ENCODE results near the gene NRP1. TPM values are rescaled to one million over a fixed set of nuclear protein-coding genes. Genes with fewer than 3 reads are reported as not detected.

The NRP1 gene
- total RNA-seq, 1 donor from 2014 or later, result 138 TPM

DNA sequence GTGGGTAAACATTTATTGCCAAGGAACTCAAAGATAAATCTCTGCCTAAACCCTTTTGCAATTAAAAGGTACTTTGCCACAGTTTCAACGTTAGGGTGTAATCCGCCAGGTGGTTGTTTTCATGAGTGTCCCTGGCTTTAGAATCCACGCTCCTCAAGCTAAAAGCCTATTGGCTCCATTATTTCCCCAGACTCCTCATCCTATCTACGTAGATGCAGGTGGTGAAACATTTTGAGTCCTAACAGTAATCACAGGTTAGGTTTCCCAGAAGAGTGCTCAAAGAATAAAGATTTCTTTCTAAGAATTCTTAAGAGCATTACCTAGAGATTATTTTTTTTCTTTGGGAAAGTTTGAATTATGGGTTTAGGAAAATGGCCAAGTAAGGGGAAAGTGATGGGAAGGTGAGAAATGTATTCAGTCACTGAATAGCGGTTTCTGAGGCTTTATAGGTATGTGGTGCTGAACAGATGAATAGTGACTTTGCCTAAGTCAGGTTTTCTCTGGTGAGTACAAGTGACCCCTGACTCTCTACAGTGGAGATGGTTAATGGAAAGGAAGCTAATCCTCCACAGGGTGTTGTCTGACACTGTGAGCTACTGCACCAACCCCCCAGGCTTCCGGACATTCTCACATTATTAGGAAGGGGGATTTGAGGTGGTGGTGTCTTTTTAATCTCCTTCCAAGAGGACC lies 60.2 kb downstream of the NRP1 start:
- intact Hi-C loops (cut with DNase I), result loop anchor here (5.0 kb wide), 1 partner anchor 58 kb away; the partner anchor contains the start of gene NRP1
- no peak for DNase-seq (ENCODE audit: low spot score)

DNA sequence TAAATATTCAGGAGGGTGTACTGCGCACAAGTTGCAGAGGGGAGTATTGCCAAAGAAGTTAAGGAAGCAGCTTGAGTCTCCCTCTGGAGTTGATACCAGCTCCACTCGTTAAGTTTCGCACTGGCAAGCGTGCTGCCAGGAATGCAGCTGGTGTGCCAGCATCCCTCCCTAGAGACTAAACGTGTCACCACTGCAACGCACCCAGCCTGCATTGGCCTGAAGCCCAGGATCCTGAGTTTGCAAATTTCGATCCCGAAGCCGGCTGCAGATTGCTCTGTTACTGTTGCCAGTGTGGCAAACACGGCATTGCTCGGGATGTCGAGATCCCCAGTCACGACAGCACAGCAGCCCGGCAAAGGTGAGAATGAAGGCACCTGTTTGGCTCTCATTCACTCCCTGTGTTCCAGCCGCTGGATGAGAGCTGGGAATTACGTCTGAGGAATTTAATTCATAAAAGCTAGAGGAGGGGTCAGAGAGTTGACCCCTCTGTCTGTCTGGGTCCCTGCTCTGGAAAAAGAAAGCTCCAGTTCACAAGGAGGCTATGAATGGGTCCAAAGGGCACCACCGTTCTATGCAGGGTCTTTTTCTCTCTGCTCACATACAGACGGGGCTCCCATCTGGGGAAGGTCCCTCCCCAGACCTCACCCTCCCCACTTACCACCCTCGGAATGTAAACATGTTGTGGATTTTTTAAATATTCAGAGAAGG lies 61.0 kb downstream of the NRP1 start:
- intact Hi-C loops (cut with DNase I), result loop anchor here (5.0 kb wide), 1 partner anchor 59 kb away; the partner anchor contains the start of gene NRP1
- peak; percentile 91 for DNase-seq (ENCODE audit: low spot score)

DNA sequence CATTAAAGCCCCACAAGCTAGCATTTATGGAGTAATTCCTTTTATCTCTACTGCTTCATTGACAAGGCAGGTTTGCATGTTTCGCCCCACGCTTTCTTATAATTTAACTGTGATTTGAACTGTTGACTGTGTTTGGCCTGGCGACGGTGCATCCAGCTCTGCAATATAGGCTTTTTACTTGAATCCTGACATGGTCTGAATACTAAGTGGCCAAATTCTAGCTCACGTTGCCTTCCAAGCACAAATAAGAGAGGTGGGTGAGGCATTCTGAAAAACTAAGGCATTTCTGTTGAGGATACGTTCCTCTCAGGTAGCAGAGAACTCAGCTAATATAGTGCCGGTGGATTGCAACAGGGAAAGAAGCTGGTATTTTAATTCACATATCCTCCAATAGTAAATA lies 61.8 kb downstream of the NRP1 start:
- no peak for DNase-seq (ENCODE audit: low spot score)
- intact Hi-C loops (cut with DNase I), result loop anchor here (5.0 kb wide), 1 partner anchor 60 kb away; the partner anchor contains the start of gene NRP1

DNA sequence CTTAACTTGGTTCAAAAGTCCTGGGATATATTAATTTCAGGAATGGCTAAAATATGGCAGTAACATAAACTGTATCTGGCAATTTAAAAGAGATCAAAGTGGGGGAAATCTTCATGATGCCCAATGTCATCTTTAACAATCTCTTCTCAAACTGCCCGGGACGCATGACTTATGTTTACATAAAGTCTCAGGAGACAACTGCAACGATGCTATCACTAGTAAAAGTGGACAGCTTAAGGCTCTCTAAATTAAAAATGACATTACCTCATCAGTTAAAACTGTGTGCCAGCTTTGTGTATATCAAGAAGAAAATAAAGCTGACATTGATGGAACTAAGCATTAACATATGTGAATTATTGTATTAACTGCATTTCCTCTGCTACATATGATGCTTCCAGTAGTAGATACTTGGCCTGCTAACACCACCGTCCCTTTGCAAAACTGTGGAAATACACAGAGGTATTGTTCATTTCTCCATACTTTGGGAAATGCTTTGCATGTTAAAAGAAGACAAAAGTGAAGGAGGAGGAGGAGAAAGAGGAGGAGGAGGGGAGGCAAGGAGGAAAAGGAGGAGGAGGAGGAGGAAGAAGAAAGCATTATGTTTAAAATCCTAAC lies 62.4 kb downstream of the NRP1 start:
- intact Hi-C loops (cut with DNase I), result loop anchor here (5.0 kb wide), 1 partner anchor 60 kb away; the partner anchor contains the start of gene NRP1
- DNase-seq (ENCODE audit: low spot score), result no peak

DNA sequence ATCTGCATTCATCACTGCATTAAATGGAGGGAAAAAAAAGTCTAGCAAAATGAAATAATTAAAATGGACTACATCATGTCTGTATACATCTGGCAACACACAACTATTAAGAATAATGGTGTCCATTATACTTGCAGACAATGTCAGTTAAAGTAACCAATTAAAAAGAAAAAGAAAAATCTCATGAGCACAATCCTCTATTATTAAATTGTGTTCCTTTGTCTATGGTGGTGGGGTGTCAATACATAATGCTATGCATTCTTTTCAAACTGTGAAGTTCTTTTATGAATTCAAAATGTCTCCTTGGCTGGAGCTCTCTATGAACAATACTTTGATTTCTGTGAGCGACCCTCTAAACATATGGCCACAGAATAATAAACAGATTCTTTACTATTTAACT lies 63.5 kb downstream of the NRP1 start:
- DNase-seq (ENCODE audit: low spot score), result no peak
- intact Hi-C loops (cut with DNase I), result loop anchor here (5.0 kb wide), 1 partner anchor 61 kb away; the partner anchor contains the start of gene NRP1

DNA sequence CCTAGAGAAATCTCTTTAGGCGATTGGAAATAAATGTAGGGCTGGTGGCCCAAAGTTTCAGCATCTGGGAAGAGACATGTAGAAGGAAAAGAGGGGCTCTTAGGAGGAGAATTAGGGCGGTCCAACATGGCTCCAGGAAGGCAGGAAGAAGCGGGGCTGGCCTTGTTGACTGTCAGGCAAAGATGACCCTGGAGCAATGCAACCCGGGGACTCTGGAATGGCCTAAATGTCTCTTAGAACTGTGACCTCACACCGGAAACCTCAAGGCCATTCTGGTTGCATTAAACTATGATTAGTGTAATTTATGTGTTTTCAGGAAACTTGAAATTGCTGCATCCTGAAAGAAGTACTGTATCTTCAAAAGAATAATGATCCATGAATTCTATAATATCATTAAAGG lies 66.8 kb downstream of the NRP1 start:
- no peak for DNase-seq (ENCODE audit: low spot score)
- intact Hi-C loops (cut with DNase I), result loop anchor here (5.0 kb wide), 1 partner anchor 70 kb away; no protein-coding TSS in a partner anchor

DNA sequence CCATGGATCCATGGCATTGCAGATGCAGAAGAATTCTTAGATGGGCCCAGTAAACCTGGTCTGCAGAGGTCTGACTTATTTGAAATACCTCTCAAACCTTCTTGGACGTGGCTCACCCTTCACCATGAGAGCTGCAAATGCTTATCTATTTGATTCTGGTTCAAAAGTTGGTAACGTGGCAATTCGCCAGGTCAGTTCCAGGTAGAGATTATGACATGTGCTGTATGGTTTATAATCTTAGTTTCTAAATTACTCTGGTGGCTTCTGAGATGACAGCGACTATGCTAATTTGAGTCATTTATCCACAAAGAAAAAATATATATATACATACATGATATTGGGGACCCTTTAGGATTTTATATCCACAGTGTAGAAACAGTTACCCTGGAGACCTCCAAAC lies 68.8 kb downstream of the NRP1 start:
- no peak for DNase-seq (ENCODE audit: low spot score)
- intact Hi-C loops (cut with DNase I), result loop anchor here (5.0 kb wide), 1 partner anchor 68 kb away; no protein-coding TSS in a partner anchor

DNA sequence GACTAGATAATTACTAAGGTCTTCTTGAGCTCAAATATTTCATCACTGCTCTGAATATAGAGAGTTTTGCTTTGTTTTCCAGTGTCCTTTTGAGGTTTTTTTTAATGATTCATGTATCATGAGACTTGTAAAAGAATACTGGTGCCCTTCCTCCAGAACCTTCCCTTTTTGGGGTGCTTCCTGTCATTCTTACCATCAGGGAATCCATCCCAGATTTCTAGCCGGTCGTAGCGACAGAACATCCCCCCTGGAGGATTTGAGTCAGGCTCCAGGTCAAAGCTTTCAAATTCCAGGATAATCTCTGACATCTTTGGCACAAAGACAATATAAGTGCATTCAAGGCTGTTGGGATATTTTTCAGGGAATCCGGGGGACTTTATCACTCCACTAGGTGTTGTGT lies 71.0 kb downstream of the NRP1 start:
- intact Hi-C loops (cut with DNase I), result no loop called here
- no peak for DNase-seq (ENCODE audit: low spot score)

DNA sequence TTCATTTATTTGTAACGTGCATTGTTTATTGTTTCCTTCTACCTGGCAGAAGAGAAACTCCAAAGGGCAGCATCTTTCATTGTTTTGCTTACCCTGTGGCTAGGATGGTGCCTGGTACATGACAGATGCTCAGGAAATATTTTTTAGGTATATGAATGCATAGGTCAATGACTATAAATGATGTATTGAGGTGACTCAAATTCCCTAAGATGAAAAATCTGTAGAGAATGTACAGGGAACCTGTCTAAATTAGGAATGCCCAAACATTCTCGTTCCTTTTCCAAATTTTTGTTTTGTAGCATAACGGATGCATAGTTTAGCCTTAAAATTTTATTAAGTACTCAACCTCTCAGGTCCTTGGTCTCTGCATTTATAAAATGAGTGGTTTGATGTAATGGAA lies 71.6 kb downstream of the NRP1 start:
- intact Hi-C loops (cut with DNase I), result no loop called here

DNA sequence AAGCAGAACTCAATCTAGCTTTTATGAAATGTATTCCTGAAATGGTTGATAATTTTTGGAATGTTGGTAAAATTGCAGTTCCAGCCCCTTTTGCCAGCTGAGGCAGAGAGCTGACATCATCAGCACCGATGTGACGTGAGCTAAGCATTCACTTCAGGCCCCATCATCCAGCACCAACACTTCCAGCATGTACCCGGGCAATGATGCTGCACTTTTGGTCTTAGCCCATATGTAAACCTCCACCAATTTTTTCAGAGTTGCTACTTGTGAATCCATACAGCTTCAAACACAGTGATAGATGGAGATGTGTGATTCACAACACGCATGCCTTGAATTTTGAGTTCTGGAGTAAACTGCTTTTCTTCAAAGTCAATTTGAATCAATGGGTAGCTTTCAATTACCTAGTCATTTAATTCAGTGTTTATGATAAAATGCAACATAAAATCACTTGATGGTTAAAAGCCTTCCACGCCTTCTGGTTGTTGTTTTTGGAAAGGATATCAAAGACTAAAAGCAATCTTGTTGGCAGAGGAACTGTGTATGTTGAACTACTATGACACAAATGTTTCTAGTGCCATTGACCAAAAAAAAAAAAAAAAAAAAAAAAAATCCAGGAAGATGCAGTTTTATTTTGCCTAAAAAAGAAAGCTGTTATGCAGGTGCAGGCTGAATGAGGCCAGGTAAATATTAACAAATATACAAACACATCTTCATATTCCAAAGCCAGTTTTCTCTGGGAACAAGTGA lies 73.9 kb downstream of the NRP1 start:
- intact Hi-C loops (cut with DNase I), result no loop called here

More for the DNA sequence above, 71.6 kb downstream of the NRP1 start:
- DNase-seq (ENCODE audit: low spot score), result no peak

DNA sequence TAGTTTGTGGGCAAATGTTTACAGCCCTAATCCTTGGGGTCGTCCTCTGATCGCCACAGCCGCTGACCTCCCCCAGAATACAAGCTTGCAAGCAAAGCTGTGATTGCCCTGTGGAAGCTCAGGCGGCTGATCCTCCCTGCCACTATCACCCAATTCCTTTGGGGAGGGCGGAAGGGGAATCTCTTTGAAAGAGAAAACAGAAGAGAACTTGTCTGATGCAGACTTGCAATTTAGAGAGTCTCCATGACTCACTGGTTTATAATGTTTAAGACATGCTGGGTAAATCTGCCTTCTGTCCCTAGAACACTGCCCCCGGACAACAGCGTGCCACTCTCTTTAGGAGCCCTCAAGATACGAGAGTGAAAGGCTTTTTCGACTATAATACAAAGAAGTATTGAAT lies 75.5 kb downstream of the NRP1 start:
- intact Hi-C loops (cut with DNase I), result no loop called here
- DNase-seq (ENCODE audit: low spot score), result no peak

More for the DNA sequence above, 73.9 kb downstream of the NRP1 start:
- no peak for DNase-seq (ENCODE audit: low spot score)

DNA sequence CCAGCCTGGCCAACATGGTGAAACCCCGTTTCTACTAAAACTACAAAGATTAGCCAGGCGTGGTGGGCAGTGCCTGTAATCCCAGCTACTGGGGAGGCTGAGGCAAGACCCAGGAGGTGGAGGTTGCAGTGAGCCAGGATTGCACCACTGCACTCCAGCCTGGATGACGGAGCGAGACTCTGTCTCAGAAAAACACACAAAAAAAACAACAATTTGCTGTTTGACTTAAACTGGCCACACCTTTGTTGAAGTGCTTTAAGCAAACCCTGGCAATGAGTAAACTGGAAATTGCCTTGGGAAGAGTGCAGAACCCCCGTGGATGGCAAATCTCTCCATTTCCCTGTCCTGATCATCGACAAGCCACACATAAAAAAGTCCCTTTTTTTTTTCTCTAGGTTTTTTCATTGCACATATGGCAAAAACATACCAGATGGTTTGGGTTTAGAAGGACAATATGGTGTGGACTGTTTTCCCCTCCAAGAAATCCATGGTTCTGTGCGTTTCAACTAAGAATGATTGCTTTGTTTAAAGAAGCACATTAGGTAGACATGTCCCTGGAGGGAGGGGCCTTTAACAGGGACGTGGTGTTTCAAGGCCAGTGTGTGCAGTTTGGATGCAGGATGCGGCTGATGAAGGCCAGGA lies 76.9 kb downstream of the NRP1 start:
- intact Hi-C loops (cut with DNase I), result no loop called here

DNA sequence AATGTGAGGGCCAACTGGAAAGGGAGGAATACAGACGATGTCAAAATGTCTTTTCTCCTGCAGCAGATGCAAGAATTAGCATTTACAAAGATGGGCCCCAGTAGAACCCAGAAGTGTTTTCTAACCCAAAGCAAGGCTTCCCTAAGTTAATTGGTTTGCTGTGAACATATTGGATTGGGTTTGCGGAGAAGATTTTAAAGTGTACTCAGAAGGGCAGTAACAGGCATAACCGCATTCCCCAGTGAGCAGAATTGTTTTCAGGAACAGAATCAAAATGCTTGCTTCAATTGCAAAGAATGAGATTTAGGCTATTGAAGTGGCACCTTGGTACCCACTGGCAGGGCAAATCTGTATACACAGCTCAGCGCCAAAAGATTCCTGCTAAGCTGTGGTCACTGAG lies 78.0 kb downstream of the NRP1 start:
- no peak for DNase-seq (ENCODE audit: low spot score)
- intact Hi-C loops (cut with DNase I), result no loop called here

More for the DNA sequence above, 76.9 kb downstream of the NRP1 start:
- no peak for DNase-seq (ENCODE audit: low spot score)

DNA sequence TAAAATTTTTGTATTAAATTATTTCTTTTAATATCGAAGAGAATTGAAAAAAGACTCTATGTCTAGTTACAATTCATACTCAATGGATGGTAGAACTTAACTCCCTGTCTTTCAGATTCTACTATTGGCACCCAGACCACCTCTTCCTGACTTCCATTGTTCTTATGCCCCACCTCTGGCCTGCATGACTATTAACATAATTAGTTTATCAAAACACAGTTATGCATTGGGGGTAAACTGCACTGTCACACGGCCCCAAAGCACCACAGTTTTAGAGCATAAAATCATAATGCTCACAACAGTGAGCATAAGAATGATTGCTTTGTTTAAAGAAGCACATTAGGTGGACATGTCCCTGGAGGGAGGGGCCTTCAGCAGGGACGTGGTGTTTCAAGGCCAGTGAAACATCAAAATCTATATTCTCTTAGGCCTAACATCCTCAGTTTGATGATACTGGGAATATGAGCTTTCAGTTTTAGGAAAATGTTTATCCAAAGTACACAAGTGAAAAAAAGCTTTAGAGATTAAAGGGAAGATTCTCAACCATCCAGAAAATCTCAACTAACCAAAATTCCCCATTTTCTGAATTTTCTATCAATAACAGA lies 79.8 kb downstream of the NRP1 start:
- intact Hi-C loops (cut with DNase I), result no loop called here
- no peak for DNase-seq (ENCODE audit: low spot score)

DNA sequence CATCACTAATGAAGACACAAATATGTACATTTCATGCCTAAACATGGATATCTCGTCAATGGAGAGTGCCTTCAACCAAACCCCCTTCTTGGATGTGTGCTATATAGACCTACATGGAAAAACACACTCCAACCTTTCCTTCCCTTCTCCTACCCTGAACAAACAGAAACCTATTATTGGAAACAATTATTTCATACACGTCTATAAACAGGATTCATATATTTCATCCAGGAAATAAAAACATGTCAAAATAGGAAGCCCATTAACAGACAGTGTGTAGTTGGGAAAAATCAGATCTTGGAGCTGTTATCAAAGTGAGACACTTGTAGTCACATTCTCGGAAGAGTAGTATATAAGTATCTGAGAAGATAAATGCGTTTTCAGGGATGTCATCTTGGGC lies 81.1 kb downstream of the NRP1 start:
- intact Hi-C loops (cut with DNase I), result no loop called here
- DNase-seq (ENCODE audit: low spot score), result no peak

DNA sequence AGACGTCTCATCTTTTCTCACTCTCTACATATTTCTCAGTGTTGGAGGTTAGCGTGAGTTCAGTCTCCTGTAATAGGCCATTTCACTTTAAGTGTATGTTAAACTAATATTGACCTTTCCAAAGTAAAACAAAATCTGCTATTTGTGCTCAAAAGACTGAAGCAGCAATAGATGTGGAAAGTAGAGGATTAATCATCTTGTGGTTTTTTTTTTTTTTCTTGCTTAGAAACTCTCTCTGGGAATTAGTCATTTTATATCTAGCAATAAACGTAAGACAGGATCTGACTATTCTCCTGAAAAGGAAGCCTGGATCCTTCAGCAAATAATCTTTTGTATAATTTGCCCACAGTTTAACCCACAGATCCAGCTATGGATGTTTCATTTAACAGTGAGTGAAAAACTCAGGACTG lies 81.7 kb downstream of the NRP1 start:
- intact Hi-C loops (cut with DNase I), result no loop called here
- no peak for DNase-seq (ENCODE audit: low spot score)

DNA sequence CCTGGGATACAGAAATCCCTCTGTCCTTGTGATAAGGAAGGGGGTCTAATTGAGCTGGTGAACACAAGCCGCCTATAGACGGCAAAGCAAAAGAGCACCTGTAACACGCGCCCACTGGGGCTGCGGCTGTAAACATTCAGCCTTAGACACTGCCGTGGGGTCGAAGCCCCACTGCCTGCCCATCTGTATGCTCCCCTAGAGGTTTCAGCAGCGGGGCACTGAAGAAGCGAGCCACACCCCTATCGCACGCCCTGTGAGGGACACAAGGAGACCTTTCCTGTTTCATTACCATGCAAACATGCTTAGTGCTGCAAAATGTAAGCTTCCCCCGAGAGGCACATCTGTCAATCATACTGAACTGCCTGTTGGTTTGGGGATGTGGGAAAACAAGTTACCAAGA lies 82.1 kb downstream of the NRP1 start:
- intact Hi-C loops (cut with DNase I), result no loop called here
- DNase-seq (ENCODE audit: low spot score), result no peak

DNA sequence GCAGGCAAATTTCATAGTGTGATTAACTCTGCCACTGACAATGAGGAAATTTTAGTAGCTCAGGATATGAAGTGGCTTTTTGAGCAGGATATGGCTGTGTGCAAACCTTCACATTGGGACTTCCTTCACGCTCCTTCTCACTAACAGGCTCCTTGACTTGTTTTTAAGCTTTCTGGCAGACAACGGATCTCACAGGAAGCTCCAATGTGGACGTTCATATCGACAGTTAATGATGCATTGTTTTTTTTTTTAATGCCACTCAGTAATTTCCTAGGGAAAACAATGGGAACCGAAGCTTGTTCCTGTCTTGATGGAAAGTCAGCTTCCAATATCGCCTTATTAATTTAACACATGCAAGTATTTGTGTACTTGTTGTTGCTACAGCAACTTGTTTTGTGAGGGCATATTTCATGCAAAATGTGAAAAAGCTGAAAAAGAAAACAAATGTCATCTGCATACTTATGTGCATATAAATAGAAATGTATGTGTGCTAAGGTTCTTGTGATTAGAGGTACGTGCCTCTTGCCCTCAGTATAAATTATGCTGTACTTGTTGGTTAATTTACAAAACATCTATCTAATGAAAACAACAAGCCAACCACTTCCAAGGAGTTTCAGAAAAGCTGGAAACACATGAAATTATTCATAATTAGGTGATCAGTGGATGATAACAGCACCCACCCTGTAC lies 84.7 kb downstream of the NRP1 start:
- no peak for DNase-seq (ENCODE audit: low spot score)

More for the DNA sequence above, 84.7 kb downstream of the NRP1 start:
- intact Hi-C loops (cut with DNase I), result no loop called here

All from cardiac septum (tissue), 1 donor.